GM19397 (cell line): ENCODE results near the gene GMEB2.
"Not testable (repeated sequence)": the region's sequence is repeated elsewhere in the genome, so short reads cannot be mapped to it uniquely, and the experiment has no call there.

Source experiments
- ATAC-seq: cut with Tn5 transposase; IDR thresholded peaks from one replicate; pipeline ENCODE4 v1.9.1; 2021; ENCODE audit warnings: mild to moderate bottlenecking, moderate library complexity; ENCODE audit not compliant: unreplicated experiment

Gene GMEB2

DNA sequence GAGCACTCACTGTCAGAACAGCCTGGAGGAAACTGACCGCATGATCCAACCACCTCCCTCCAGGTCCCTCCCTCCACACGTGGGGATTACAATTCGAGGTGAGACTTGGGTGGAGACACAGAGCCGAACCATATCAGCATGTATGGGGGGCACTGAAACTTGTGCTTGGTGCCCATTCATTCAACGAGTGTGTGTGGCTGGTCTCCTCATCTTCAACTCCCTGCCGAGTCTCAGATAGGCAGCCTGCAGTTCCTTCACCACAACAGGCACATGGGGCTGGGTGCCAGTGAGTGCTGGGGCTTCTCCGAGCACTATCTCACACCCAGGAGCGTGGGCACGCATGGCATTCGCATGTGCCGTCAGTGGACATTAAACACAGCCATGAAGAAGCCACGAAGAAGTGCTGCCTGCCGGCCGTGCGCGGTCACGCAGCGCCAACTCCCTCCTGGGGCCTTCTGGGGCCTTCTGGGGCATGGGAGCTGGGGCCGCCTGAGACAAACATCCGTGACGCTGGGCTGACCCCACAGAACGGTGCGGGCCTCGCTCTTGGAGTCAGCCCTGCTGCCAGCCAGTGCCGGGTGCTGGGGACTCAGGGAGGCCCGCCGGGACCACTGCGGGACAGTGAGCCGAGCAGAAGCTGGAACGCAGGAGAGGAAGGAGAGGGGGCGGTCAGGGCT is 30.5 kb upstream of the GMEB2 start:
- no peak for ATAC-seq

DNA sequence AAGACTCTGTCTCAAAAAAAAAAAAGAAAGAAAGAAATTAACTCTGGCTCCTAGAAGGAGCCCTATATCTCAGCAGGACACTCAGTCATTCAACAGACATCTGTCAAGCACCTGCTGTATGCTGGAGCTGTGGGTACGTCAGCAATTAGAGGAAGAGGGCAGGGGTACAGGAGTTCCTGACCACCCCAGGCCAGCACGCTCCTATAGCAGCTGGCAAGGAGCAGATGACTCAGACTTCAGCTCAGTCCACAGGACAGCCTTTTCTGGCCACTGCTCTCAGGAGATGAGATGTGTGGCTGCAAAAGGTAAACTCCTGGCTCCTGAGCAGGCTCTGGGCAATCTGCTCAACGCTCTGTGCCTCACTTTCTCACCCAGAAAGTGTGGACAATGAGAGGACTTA is 29.6 kb upstream of the GMEB2 start:
- no peak for ATAC-seq

DNA sequence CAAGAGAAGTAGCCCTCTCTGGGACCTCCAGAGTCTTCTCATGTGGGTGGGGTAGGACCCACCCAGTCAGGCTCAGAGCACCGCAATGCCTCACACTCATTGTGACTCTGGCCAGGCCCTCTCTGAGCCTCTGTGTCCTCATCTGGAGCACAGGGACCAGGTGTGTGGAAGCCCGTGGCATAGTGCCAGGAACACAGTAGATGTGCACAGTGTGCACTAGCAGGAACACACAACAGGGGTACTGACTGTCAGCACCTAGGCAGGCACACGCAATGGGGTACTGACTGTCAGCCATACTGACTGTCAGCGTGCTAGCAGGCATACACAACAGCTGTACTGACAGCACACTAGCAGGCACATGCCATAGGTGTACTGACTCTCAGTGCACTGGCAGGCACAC is 28.3 kb upstream of the GMEB2 start:
- ATAC-seq, result no peak

DNA sequence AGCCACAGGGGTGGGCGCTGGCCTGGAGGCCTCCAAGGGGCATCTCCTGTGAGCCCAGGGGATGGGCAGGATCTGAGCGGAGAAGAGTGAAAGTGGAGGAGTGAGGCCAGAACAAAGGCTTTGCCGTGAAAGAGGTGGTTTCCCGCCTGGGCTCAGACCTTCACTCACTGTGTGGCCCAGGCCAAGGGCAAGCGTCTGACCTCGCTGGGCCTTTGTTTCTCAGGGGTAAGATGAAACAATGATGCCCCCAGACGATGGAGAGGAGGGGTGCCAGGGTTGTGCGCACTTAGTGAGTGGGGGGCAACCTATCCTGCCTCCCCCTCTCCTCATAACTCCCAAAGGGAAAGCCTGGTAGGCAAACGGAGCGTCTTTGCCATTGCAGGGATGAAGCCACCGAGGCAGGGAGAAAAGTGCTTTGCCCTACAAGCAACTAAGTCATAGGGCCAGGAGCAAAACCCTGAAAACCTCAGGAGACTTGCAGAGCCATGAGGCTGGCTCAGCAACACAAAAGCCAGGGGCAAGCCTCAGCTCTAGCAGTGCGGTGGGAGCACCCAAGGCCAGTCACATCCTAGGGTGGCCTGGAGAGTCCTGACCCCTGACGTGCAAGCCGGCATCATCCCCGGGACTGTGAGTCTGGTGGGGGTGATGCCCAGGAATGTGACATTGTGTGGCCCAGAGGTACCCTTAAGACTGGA is 27.2 kb upstream of the GMEB2 start:
- no peak for ATAC-seq

DNA sequence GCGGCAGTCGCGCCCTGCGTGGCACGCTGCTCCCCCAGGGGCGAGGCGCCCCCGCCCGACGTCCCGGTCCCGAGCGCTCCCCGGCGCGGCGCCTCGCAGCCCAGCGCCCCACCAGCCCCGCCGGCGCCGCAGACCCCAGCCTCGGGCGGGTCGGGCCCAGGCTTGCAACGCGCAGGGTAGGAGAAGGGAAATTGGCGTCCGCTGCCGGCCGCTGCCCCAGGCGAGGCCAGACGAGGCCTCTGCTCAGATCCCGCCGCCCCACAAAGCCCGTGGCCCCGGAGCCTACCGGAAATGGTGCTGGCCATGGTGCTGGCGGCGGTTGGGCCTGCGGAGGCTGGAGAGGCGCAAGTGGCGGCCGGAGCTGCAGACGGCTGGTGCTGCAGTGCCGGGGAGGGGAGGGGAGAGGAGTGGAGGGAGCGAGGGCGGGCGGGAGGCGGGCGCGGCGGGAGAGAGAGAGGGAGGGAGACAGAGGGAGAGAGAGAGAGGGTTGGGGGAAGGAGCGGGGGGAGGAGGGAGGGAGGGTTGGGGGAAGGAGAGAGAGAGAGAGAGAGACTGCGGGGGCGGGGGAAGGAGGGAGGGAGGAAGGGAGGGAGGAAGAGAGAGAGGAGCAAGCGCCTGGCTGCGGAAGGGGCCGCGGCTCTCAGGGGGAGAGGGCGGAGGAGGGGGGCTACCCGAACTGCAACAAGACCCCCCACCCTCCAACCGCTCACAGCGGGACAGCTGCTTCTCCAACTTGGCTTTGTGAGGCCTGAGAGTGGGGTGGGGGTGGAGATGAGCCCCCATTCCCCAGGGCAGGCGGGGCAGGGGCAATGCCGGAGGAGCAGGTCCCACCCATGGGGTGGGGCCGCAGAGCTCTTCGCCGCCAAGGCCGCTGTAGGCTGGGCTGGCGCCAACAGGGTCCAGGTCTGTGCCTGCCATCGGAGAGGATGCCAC is 26.4 kb upstream of the GMEB2 start, which contains the start of gene STMN3:
Gene STMN3 (minus strand): TSS at position 384 of the 933 bp plus-strand sequence. CDS start 79 bp downstream, at position 305.
- no peak for ATAC-seq

DNA sequence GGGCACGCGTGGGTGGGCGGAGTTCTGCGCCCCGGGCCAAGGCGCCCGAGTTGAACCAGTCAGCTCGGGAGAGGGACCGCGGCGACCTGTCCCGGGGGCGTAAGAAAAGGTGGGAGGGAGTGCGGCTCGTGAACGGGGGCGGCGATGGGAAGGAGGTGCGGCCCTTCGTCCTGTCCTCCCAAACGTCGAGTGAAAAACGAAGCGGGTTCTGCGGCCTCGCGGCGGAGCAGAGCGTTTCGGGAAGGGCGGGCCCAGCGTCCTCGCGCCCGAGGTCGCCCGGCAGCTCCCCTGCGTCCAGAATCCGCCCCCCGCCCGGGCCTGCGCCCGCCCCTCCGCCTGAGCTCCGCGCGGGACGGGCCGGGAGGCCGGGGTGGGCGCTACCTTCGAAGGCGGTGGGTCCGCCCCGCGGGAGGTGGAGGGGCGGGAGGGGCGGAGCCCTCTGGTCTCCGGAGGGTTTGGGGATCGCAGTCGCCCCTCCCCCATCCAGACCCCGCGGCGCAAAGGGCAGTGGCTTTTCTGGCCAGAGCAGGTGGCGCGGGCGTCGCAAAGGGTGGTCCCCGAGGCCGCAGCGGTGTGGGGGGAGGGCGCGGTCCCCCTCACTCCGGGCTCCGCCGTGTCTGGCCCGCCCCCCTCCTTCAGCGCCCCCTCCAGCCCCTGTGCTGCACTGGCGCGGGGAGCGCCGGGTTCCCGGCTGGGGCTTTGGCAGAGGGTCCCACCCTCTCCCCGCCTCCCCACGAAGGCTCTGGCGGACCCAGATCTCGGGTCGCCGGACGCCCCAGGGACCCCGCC is 25.5 kb upstream of the GMEB2 start:
- ATAC-seq, result no peak

DNA sequence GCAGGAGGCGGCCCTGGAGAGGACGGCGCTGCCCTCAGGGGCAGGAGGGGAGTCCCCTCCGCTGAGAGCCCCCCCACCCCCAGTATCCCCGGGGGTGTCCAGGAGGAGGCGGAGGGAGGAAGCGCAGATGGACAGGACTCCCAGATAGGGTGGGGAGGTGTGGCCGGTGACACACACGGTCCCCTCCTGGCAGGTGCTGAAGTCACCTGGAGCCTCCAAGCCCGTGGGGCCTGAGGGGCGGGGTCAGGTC is 25.0 kb upstream of the GMEB2 start:
- no peak for ATAC-seq

DNA sequence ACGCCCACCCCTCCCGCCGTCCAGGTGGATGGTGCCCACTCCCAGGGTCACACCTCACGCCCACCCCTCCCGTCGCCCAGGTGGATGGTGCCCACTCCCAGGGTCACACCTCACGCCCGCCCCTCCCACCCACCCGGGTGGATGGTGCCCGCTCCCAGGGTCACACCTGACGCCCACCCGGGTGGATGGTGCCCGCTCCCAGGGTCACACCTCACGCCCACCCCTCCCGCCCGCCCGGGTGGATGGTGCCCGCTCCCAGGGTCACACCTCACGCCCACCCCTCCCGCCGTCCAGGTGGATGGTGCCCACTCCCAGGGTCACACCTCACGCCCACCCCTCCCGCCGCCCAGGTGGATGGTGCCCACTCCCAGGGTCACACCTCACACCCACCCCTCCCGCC is 23.6 kb upstream of the GMEB2 start:
- ATAC-seq, result not testable (repeated sequence)

DNA sequence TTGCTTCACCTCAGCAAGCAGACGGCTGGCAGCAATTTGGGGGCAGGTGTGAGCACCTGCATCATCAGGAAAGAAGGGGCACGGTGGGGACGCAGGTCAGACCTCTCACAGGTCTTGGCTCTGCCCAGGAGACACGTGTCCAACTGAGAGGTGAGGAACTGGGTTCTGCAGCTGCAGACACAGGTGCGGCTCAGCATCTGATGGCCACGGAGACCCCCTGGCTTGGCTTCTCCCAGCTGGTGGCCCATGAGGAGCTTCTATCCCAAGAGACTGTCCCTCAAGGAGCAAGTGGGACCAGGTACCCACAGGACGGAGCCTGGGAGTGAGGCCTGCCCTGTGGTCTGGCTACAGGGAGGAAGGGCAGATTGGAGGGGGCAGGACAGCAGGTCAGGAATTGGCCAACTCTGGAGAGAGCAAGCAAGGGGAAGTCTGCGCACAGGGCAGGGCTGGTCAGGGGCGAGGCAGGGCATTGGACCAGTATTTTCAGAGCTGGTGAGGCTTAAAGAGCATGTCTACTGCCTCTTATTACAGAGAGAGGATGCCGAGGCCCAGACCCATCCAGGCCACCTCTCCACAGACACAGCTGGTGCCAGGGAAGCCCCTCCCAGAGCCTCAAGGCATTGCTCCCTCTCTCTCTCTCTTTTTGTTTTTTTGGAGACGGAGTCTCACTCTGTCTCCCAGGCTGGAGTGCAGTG is 22.1 kb upstream of the GMEB2 start:
- ATAC-seq, result no peak

DNA sequence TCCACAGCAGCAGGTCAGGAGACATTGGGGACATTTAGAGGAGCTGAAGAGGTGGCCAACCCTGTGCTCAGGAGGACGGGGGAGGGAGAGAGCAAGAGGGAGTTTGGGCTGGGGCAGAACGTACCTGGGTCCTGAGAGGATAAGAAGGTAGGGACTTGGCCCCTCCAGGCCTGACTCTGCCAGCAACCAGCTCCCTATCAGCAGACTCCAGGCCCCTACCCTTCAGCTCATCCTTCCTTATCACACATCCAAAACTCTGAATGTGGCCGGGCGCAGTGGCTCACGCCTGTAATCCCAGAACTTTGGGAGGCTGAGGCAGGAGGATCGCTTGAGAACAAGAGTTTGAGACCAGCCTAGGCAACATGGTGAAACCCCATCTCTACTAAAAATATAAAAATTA is 21.3 kb upstream of the GMEB2 start:
- ATAC-seq, result no peak

DNA sequence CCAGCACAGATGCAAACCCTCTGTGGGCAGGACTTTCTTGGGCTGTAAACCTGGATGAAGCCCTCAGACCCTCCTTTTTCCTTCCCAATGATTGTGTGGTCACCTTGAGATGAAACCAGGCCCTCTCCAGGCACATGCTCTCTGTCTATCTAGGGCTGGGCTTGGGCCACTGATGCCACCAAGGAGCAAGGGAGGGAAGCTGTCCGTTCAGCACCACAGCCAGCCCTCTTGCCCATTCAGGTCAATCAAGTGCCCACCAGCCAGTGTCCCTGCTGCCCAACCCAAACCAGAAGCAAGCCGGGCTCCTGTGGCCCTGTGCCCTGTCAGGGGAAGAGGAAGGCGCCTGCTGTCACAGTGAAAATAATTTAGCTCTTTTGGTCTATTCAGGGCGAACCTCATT is 18.3 kb upstream of the GMEB2 start:
- no peak for ATAC-seq

DNA sequence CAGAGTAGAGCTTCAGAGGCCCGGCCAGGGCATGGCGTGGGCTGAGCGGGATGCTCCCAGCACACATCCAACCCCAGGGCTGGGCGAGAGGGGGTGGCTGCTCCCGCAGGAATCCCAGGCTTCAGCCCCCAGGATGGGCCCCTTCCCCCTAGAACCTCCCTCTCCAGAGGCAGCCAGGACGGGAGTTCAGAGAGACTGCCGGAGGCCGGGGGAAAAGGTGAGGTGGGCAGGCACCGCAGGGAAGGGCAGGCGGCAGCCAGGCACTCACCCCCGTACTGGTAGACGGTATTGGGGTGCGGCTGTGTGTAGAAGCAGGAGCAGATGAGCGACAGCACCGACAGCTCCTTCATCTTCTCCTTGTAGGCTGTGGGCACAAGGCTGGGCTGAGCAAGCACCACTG is 17.0 kb upstream of the GMEB2 start:
- ATAC-seq, result no peak

DNA sequence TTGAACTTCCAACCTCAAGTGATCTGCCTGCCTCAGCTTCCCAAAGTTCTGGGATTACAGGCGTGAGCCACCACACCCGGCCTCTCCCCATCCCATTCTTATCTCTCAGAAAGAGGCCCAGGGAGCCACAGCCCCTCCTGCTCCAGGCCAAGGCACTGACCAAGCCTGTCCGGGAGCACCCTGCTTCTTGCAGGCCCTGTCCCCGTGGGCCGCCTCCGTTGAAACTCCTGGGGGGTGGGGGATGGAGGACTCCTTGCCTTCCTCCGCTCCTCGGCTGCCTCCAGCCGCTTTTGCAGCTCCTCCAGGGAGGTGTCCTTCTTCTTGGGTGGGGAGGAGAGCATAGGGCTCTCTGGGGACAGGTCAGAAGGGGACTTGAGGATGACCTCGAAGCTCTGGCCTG is 16.6 kb upstream of the GMEB2 start:
- no peak for ATAC-seq

DNA sequence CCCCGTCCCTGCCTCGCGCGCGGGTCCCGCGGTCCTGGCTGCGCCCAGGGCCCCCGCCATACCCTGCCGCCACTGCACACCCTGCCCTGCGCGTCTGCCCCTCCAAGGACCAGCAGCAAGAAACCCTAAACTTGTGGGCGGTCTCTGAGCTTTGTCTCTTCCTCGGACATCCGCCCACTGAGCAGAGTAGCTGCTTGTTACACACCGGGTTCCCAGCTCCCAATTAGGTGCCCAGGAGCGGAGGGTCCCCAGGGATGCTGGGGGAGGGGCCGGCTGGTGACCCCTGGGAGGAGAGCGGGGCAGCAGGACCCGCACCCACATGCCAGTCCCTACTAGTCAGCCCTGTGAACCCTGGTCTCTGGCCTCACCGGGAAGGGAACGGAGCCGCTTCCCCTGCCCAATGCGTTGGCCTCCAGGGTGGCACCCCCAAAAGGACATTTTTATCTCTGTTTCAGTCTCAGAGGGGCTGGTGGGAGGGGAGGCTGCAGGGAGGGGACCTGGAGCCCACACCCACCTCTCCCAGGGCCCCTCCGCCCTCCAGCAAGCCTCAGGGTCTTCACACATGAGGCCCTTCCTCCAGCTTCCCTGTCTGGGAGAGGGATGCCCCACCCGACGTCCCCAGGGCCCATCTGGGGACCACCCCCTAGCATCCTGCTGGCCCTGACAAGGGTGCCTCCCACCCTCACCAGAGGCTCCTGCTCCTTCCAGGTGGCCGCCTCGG is 15.8 kb upstream of the GMEB2 start:
- ATAC-seq, result no peak

DNA sequence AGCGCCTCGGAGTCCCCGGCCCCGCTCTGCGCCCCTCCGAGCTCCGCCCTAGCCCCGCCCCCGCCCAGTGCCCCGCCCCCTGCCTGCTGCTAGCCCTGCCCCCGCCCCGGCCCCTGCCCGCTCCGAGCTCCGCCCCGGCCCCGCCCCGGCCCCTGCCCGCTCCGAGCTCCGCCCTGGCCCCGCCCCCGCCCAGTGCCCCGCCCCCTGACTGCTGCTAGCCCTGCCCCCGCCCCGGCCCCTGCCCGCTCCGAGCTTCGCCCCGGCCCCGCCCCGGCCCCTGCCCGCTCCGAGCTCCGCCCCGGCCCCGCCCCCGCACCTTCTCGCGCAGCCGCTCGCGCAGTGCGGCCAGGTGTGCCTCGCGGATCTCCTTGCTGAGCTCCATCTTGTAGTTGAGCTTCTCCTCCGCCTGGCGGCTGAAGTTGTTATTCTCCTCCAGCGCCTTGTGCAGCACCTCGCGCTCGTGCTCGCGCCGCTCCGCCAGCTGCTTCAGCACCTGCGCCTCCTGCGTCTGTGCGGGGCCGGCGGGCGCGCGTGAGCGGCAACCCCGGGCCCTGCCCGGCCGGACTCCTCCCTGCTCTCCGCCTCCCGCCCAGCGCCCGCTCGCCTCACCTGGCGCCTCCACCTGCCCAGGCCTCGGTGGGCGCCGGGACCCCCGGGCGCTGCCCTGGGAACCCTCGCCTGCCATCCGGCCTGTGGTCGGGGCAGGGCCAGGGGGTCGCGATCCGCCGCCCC is 15.1 kb upstream of the GMEB2 start:
- ATAC-seq, result peak; percentile 71

DNA sequence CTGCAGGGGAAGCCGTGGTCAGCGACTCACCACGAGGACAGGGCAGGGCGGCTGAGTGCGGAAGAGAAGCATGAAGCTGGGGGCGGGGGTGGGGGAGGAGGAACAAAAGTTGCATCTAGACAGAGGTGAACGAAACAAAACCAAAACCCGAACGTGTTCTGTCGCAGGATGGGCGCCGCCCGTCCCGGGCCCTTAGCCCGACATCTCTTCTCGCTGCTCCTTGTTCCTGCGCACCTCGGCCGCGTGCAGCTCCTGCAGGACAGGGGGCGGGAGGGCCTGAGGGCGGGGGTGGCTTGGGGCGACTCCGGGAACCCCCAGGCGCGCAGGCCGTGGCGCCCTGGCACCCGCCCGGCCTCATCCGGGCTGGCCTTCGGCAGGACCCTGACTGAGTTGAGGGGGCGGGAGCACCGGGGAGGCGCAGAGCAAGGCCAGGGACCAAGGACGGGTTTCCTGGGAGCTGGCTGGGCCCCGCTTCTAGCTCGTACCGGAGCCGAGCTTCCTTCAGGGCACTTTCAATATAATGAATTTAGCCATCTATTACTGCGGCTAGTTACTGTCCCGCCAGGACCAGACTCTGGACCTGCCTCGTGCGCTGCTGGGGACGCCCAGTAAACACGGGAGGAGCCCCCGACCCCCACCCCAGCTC is 14.4 kb upstream of the GMEB2 start:
- peak; percentile 27 for ATAC-seq

DNA sequence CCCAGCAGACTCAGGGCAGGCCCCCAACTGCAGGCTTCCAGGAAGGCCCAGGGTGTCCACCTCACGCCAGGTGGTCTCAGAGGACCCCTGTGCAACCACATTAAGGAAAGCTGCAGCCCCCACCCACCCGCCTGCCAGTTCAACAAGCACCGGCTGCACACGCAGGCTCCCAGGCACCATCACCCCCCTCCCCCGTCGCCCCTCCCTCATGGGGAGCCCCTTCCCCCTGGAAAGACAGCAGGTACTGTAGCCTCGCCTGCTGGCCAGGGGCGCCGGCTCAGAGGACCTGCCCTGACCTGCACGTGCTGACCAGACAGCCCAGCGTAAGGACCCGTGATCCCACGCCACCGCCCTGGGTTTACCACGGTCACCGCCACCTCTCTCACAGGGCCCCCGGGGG is 13.8 kb upstream of the GMEB2 start:
- ATAC-seq, result peak; percentile 7

DNA sequence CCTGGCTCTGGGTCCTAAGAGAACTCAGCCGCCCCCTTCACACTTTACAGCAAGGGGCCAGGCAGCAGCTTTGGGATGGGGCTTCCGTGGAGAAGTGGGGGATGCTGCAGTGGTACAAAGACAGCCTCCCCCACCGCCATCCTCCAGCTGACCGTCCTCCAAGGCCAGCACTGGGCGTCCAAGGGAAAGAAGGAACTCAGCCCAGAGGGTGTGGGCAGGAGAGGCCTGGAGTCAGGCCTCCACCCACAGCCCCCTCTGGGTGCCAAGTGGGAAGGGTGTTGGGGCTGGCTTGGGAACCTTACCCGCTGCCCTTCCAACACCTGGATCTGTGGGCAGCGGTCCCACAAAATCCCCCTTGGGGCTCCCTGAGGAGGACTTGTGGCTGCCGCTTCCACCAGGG is 13.2 kb upstream of the GMEB2 start:
- ATAC-seq, result no peak
